ENCODE measurements around the gene TRABD. TPM values are rescaled to one million over a fixed set of nuclear protein-coding genes. Genes with fewer than 3 reads are reported as not detected.

TRABD gene
- polyA plus RNA-seq, 1 of the 3 experiments (the other 2 are of a cell fraction) = 50.6 TPM

DNA sequence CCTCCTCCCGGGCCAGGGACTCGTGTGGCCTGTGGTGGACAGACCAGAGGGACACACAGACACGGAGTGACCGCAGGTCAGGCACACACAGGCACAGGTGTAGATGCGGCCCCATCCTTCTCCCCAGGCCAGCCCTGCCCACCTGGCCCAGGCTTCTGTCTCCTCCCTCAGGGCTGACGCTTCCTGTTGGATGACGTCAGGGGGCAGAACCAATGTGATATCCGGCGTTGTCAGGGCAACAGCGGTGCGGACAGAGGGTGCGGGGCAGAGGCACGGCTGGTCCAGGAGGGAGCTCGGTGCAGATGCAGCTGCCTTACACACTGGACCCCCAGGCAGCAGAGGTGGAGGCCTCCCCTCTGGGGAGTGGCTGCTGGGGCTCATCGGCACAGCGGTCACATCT is 62.0 kb downstream of the TRABD start (continued):
- TF ChIP-seq FOSL2 (IDR thresholded peaks at IDR 0.05; ENCODE audit: borderline replicate concordance, low read depth) = no peak
- TF ChIP-seq, protein P1, sequence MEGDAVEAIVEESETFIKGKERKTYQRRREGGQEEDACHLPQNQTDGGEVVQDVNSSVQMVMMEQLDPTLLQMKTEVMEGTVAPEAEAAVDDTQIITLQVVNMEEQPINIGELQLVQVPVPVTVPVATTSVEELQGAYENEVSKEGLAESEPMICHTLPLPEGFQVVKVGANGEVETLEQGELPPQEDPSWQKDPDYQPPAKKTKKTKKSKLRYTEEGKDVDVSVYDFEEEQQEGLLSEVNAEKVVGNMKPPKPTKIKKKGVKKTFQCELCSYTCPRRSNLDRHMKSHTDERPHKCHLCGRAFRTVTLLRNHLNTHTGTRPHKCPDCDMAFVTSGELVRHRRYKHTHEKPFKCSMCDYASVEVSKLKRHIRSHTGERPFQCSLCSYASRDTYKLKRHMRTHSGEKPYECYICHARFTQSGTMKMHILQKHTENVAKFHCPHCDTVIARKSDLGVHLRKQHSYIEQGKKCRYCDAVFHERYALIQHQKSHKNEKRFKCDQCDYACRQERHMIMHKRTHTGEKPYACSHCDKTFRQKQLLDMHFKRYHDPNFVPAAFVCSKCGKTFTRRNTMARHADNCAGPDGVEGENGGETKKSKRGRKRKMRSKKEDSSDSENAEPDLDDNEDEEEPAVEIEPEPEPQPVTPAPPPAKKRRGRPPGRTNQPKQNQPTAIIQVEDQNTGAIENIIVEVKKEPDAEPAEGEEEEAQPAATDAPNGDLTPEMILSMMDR (IDR thresholded peaks at IDR 0.05) = no peak
- no peak for TF ChIP-seq FOXM1 (IDR thresholded peaks at IDR 0.05; ENCODE audit: low read depth)
- TF ChIP-seq, protein P2, sequence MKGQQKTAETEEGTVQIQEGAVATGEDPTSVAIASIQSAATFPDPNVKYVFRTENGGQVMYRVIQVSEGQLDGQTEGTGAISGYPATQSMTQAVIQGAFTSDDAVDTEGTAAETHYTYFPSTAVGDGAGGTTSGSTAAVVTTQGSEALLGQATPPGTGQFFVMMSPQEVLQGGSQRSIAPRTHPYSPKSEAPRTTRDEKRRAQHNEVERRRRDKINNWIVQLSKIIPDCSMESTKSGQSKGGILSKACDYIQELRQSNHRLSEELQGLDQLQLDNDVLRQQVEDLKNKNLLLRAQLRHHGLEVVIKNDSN (IDR thresholded peaks at IDR 0.05; ENCODE audit: borderline replicate concordance, low read depth) = no peak
- TF ChIP-seq RFX5 (IDR thresholded peaks at IDR 0.05; ENCODE audit: low read length) = no peak
- TF ChIP-seq RCOR1 (IDR thresholded peaks at IDR 0.05; ENCODE audit: low read length) = no peak
- TF ChIP-seq MEF2A (IDR thresholded peaks at IDR 0.05; ENCODE audit: borderline replicate concordance, low read depth) = no peak
- TF ChIP-seq YY1 (IDR thresholded peaks at IDR 0.05; ENCODE audit: low read depth) = no peak
- TF ChIP-seq, protein P3, sequence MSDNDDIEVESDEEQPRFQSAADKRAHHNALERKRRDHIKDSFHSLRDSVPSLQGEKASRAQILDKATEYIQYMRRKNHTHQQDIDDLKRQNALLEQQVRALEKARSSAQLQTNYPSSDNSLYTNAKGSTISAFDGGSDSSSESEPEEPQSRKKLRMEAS (IDR thresholded peaks at IDR 0.05; ENCODE audit: low read depth) = no peak

DNA sequence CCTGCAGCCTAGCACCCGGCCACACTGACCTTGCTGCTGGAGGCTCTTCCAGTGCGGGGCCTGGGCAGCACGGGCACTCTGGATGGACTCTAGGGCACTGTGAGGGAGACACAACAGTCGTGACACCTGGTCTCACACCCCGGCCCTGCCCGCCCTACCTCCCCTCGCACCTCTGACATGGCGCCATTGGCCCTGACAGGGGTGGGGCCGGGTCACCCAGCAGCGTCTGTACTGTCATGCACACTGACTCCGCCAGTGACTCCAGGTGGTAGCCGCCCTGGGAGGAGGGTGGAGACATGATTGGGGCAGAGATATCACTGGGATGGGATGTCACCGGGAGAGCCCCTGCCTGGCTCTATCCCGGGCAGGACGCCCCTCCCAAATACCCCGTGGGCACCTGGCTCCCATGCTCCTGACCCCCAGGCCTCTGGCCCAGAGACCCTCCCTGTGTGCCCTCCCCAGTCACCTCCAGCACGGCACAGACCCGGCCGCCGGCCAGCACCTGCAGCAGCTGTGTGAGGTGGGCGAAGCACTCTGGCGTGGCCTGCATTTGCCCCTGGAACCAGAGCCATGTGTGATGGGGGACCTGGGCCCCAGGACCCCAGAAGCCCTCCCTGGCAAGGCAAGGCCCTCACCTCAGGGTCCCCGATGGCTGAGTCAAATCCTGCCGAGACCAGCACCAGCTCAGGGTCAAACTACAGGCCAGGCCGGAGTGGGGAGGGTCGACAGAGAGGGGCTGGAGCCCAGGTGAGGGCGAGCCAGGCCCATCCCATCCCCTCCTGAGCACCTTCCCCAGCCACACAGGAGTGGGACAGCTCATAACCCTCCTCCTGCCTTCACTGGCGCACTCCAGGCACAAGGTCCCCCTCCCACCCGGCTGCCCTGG is 62.7 kb downstream of the TRABD start:
- no peaks in the 10 kb centered on the region for H3K9me2 ChIP-seq
- CTCF ChIA-PET = interaction anchor here (1.0 to 4.3 kb wide), 3 partner anchors 8 to 94 kb away, joined by 3 to 19 read pairs (median 7); partner anchors contain the start of gene DENND6B
- H3K9me3 ChIP-seq = no peaks in the 10 kb centered on the region
- no peak for DNase-seq
- H4K20me1 ChIP-seq (ENCODE audit: insufficient read depth) = 0 out of 2 replicates have a peak, but pooled peaks cover 9% of the 10 kb centered on the region
- TF ChIP-seq TAF1 (IDR thresholded peaks at IDR 0.05; ENCODE audit: borderline replicate concordance, low read depth, low read length) = no peak
- TF ChIP-seq FOXM1 (IDR thresholded peaks at IDR 0.05; ENCODE audit: low read depth) = no peak
- TF ChIP-seq NRF1 (IDR thresholded peaks at IDR 0.05; ENCODE audit: low read depth, low read length) = no peak
- no peak for TF ChIP-seq NFIC (IDR thresholded peaks at IDR 0.05; ENCODE audit: borderline replicate concordance)
- TF ChIP-seq, protein P1 (IDR thresholded peaks at IDR 0.05) = no peak
- TF ChIP-seq, protein P2 (IDR thresholded peaks at IDR 0.05; ENCODE audit: borderline replicate concordance, low read depth) = no peak
- TF ChIP-seq MXI1 (IDR thresholded peaks at IDR 0.05; ENCODE audit: low read depth, low read length) = no peak
- no peak for TF ChIP-seq EP300 (IDR thresholded peaks at IDR 0.05; ENCODE audit: borderline replicate concordance in 1 of 2, low read depth in 1 of 2, low read length in 1 of 2)
- no peak for TF ChIP-seq TCF12 (IDR thresholded peaks at IDR 0.05)
- TF ChIP-seq, protein P4, sequence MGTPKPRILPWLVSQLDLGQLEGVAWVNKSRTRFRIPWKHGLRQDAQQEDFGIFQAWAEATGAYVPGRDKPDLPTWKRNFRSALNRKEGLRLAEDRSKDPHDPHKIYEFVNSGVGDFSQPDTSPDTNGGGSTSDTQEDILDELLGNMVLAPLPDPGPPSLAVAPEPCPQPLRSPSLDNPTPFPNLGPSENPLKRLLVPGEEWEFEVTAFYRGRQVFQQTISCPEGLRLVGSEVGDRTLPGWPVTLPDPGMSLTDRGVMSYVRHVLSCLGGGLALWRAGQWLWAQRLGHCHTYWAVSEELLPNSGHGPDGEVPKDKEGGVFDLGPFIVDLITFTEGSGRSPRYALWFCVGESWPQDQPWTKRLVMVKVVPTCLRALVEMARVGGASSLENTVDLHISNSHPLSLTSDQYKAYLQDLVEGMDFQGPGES (IDR thresholded peaks at IDR 0.05; ENCODE audit: low read depth, low read length) = no peak
- TF ChIP-seq FOSL2 (IDR thresholded peaks at IDR 0.05; ENCODE audit: borderline replicate concordance, low read depth) = no peak
- peaks cover 5 to 25% of the 10 kb centered on the region in 2 experiments for H3K36me3 ChIP-seq (replicated peaks in 1 of 2; ENCODE audit: control insufficient read depth in 1 of 2, insufficient read depth in 2 of 2, low read length in 1 of 2)
- H3K4me2 ChIP-seq = peak overlapping the region; percentile 30; the same call in 1 of the 2 replicates
- peaks cover 45% of the 10 kb centered on the region for H3K79me2 ChIP-seq (ENCODE audit: insufficient read depth)
- WGBS (ENCODE audit: low lambda C conversion rate) = 95% methylated on average over 14 of the region's 29 CpGs
- POLR2A ChIA-PET = interaction anchor here (0.8 to 1.4 kb wide), 2 partner anchors 13 to 23 kb away, joined by 3 read pairs; partner anchors contain the start of gene MAPK12
- H3K27ac ChIP-seq (ENCODE audit: low read depth in 2 of 2, low read length in 1 of 2) = peak overlapping the region; percentile 41 to 61; a peak in 2 of 4 replicates
- peaks cover 32% of the 10 kb centered on the region for H3F3A ChIP-seq (replicated peaks; ENCODE audit: insufficient read depth)
- no peak overlapping the region for H3K9ac ChIP-seq
- H3K27me3 ChIP-seq (ENCODE audit: insufficient read depth) = no peaks in the 10 kb centered on the region
- H2AFZ ChIP-seq (ENCODE audit: low read depth) = no peak overlapping the region
- peaks cover 9 to 67% of the 10 kb centered on the region in 2 experiments; a peak in 2 of 4 replicates for H3K4me1 ChIP-seq (ENCODE audit: control insufficient read depth in 1 of 2, insufficient read depth in 2 of 2, low read depth in 1 of 2, low read length in 1 of 2)
- no peak overlapping the region for H3K4me3 ChIP-seq (ENCODE audit: low read depth in 2 of 2, low read length in 1 of 2)

Data from SK-N-SH (cell line).